Measurements from ENCODE around the gene SNX18. TPM values are rescaled to one million over a fixed set of nuclear protein-coding genes. Genes with fewer than 3 reads are reported as not detected.

The SNX18 gene
- polyA plus RNA-seq, 4 donors: 3.4 to 28.7 (median 8.1) TPM

GRCh38 chr5:54570916-54571315 is 53.4 kb downstream of the SNX18 start:
- WGBS, 3 donors: 58 to 88% (median 79%) methylated on average over 5 of the region's 5 CpGs
- FAIRE-seq: no peak

GRCh38 chr5:54571462-54571861 is 53.9 kb downstream of the SNX18 start:
- no peaks in the 10 kb centered on the region for H3K9me3 ChIP-seq (ENCODE audit: control insufficient read depth in 2 of 2, insufficient read depth in 1 of 2, low read depth in 1 of 2, low read length in 1 of 2)
- H3K27me3 ChIP-seq (ENCODE audit: control insufficient read depth in 3 of 3, insufficient read depth in 3 of 3, low read length in 3 of 3): no peaks in the 10 kb centered on the region
- no peaks in the 10 kb centered on the region for H3K4me1 ChIP-seq (ENCODE audit: control insufficient read depth in 3 of 3, insufficient read depth in 2 of 3, low read depth in 1 of 3, low read length in 2 of 3)
- H3K36me3 ChIP-seq (ENCODE audit: control insufficient read depth in 3 of 3, insufficient read depth in 2 of 3, low read depth in 1 of 3, low read length in 3 of 3): no peaks in the 10 kb centered on the region
- no peak overlapping the region for H3K27ac ChIP-seq (ENCODE audit: low read depth in 1 of 3, low read length in 2 of 3)
- H3K4me3 ChIP-seq (ENCODE audit: low read depth in 1 of 3, low read length in 3 of 3): no peak overlapping the region
- 84 to 95% (median 94%) methylated on average over 5 of the region's 5 CpGs for WGBS, 3 donors
- DNase-seq: no peak
- FAIRE-seq: no peak

More at GRCh38 chr5:54570916-54571315, 53.4 kb downstream of the SNX18 start:
- Histone ChIP-seq H3K9me3 (ENCODE audit: control insufficient read depth in 2 of 2, insufficient read depth in 1 of 2, low read depth in 1 of 2, low read length in 1 of 2) (no peaks in the 10 kb centered on the region), H3K27ac (ENCODE audit: low read depth in 1 of 3, low read length in 2 of 3) (no peak overlapping the region), H3K4me3 (ENCODE audit: low read depth in 1 of 3, low read length in 3 of 3) (no peak overlapping the region), H3K27me3 (ENCODE audit: control insufficient read depth in 3 of 3, insufficient read depth in 3 of 3, low read length in 3 of 3) (no peaks in the 10 kb centered on the region), H3K36me3 (ENCODE audit: control insufficient read depth in 3 of 3, insufficient read depth in 2 of 3, low read depth in 1 of 3, low read length in 3 of 3) (no peaks in the 10 kb centered on the region), H3K4me1 (ENCODE audit: control insufficient read depth in 3 of 3, insufficient read depth in 2 of 3, low read depth in 1 of 3, low read length in 2 of 3) (no peaks in the 10 kb centered on the region)
- DNase-seq: no peak

DNA sequence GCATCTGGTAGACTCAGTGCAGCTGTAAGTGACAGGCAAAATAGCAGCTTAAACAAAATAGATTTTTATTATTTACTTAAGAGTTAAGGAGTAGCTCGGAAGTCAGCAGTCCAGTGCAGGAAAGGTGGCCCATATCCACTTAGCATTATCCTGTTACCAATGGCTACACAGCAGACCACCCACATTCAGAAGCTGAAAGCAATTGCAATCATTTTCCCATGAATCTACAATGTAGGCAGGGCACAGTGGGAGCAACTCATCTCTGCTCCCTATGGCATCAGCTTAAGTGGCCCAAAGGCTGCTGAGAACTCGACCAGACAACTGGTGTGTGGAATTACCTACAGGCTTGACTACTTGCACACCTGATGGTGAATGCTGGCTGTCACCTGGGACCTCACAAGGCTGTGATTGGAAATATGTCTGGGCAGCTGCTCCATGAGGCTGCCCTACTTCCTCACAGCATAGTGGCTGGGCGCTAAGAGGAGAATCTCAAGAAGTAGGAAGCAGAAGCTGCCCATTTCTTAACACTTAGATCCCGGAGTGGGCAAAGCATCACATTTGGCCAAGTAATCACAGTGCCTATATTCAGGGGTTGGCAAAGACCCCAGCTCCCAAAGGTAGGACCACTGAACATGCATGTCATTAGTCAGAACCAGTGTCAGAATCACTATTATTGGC is 56.4 kb downstream of the SNX18 start:
- H3K27ac ChIP-seq (ENCODE audit: low read depth in 1 of 3, low read length in 2 of 3): no peak overlapping the region
- 81 to 88% (median 82%) methylated on average over 4 of the region's 4 CpGs for WGBS, 3 donors
- H3K27me3 ChIP-seq (ENCODE audit: control insufficient read depth in 3 of 3, insufficient read depth in 3 of 3, low read length in 3 of 3): no peaks in the 10 kb centered on the region
- no peaks in the 10 kb centered on the region for H3K9me3 ChIP-seq (ENCODE audit: control insufficient read depth in 2 of 2, insufficient read depth in 1 of 2, low read depth in 1 of 2, low read length in 1 of 2)
- no peak overlapping the region for H3K4me3 ChIP-seq (ENCODE audit: low read depth in 1 of 3, low read length in 3 of 3)
- no peak for DNase-seq
- no peak for FAIRE-seq
- no peaks in the 10 kb centered on the region for H3K4me1 ChIP-seq (ENCODE audit: control insufficient read depth in 3 of 3, insufficient read depth in 2 of 3, low read depth in 1 of 3, low read length in 2 of 3)
- no peaks in the 10 kb centered on the region for H3K36me3 ChIP-seq (ENCODE audit: control insufficient read depth in 3 of 3, insufficient read depth in 2 of 3, low read depth in 1 of 3, low read length in 3 of 3)

DNA sequence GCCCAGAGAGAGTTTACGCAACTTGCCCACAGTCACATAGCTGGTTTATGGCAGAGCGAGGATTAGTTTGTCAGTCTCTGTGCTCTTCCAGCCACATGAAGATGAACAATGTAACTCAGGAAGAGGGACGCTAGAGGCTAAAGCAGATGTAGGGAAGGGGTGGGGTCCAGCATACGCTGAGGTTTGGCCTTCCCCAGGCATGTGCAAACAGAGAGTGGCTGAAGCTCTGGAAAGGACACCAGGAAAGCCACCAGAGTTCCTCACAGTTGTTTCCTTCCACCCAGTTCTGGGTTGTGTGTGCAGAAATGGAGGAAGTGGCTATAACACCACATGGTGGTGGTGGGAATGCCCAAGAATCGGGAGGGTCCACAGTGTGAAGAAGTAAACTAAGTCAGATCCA is 60.0 kb downstream of the SNX18 start:
- Histone ChIP-seq H3K4me3 (ENCODE audit: low read depth in 1 of 3, low read length in 3 of 3) (no peak overlapping the region), H3K4me1 (ENCODE audit: control insufficient read depth in 3 of 3, insufficient read depth in 2 of 3, low read depth in 1 of 3, low read length in 2 of 3) (peaks cover 0 to 13% (median 6%) of the 10 kb centered on the region in 3 donors), H3K9me3 (ENCODE audit: control insufficient read depth in 2 of 2, insufficient read depth in 1 of 2, low read depth in 1 of 2, low read length in 1 of 2) (no peaks in the 10 kb centered on the region), H3K27me3 (ENCODE audit: control insufficient read depth in 3 of 3, insufficient read depth in 3 of 3, low read length in 3 of 3) (no peaks in the 10 kb centered on the region), H3K27ac (ENCODE audit: low read depth in 1 of 3, low read length in 2 of 3) (no peak overlapping the region), H3K36me3 (ENCODE audit: control insufficient read depth in 3 of 3, insufficient read depth in 2 of 3, low read depth in 1 of 3, low read length in 3 of 3) (no peaks in the 10 kb centered on the region)
- FAIRE-seq: no peak
- DNase-seq: no peak
- WGBS, 3 donors: 87 to 95% (median 90%) methylated on average over 5 of the region's 5 CpGs

DNA sequence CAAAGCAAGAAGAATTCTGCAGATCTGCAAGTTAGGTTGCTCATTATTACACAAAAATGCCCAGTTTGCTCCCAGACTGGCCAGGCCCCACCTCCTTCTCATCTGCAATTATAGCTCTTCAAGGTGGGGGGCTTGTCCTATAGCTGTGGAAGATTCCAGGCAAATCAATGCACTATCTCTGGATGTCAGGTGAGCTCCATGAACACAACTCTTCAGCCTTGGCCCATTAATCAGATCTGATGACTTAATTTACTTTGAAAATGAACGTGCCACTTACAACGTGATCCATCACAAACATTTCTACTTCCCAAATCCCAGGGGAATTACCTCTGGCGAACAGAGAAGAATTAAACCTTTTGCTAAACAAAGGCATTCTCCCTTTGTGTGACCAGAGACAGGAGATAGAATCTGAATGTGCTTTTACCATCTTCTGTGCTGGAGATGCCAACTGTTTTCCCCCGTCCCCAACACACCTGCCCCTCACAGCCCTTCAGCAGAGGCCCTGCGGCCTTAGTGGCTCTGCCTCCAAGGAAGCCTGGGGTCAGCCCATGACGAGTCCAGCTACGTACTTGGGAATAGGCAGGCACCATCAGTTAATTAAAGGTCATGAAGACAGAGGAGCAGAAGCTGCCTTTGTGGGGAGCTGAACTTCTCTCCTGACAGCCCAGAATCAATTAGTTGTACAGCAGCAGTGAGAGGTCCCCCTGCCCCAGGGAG is 60.5 kb downstream of the SNX18 start:
- WGBS, 3 donors: 86 to 87% (median 86%) methylated on average over 7 of the region's 7 CpGs
- H3K9me3 ChIP-seq (ENCODE audit: control insufficient read depth in 2 of 2, insufficient read depth in 1 of 2, low read depth in 1 of 2, low read length in 1 of 2): no peaks in the 10 kb centered on the region
- H3K36me3 ChIP-seq (ENCODE audit: control insufficient read depth in 3 of 3, insufficient read depth in 2 of 3, low read depth in 1 of 3, low read length in 3 of 3): no peaks in the 10 kb centered on the region
- no peaks in the 10 kb centered on the region for H3K27me3 ChIP-seq (ENCODE audit: control insufficient read depth in 3 of 3, insufficient read depth in 3 of 3, low read length in 3 of 3)
- H3K27ac ChIP-seq (ENCODE audit: low read depth in 1 of 3, low read length in 2 of 3): no peak overlapping the region
- H3K4me3 ChIP-seq (ENCODE audit: low read depth in 1 of 3, low read length in 3 of 3): no peak overlapping the region
- no peak for DNase-seq
- no peak for FAIRE-seq
- H3K4me1 ChIP-seq (ENCODE audit: control insufficient read depth in 3 of 3, insufficient read depth in 2 of 3, low read depth in 1 of 3, low read length in 2 of 3): peaks cover 0 to 13% (median 6%) of the 10 kb centered on the region in 3 donors

DNA sequence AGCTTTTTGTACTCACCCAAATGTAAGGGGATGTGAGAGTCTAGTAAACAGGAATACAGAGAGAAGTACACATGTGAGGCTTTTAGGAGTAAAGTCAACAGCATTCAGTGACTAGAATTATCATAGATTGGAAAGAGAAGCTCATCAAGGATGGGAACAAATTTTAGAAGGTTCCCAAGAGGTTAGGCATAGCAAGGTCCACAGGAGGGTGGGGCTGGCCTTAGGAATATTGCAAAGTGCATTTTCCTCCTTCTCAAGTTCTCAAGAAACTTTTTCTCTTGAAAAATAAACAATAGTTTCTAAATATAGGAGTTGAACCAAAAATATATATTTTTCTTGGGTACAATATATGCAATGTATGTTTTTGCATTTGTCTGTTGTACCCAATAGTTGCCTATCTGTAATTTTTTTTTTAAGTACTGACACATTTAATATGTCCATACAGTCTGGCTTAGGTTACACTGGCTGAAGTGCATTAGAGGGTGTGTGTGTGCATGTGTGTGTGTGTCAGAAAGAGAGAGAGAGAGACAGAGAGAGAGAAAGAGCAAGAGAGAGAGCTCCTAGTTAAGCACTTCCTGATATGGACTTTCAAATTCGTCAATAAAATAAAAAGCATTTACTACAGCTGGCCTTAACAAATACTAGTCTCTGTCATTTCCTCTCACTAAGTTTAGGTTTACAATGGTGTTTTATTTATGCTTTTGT is 62.2 kb downstream of the SNX18 start:
- Histone ChIP-seq H3K27me3 (ENCODE audit: control insufficient read depth in 3 of 3, insufficient read depth in 3 of 3, low read length in 3 of 3) (no peaks in the 10 kb centered on the region), H3K36me3 (ENCODE audit: control insufficient read depth in 3 of 3, insufficient read depth in 2 of 3, low read depth in 1 of 3, low read length in 3 of 3) (no peaks in the 10 kb centered on the region), H3K27ac (ENCODE audit: low read depth in 1 of 3, low read length in 2 of 3) (no peak overlapping the region), H3K4me3 (ENCODE audit: low read depth in 1 of 3, low read length in 3 of 3) (no peak overlapping the region), H3K4me1 (ENCODE audit: control insufficient read depth in 3 of 3, insufficient read depth in 2 of 3, low read depth in 1 of 3, low read length in 2 of 3) (peaks cover 0 to 13% (median 6%) of the 10 kb centered on the region in 3 donors), H3K9me3 (ENCODE audit: control insufficient read depth in 2 of 2, insufficient read depth in 1 of 2, low read depth in 1 of 2, low read length in 1 of 2) (no peaks in the 10 kb centered on the region)
- DNase-seq: no peak
- no peak for FAIRE-seq
- 13 to 21% (median 14%) methylated on average over 1 of the region's 1 CpG for WGBS, 3 donors

- peaks cover 0 to 13% (median 6%) of the 10 kb centered on the region in 3 donors for H3K4me1 ChIP-seq (ENCODE audit: control insufficient read depth in 3 of 3, insufficient read depth in 2 of 3, low read depth in 1 of 3, low read length in 2 of 3)
- DNase-seq (peak; percentile 33 to 39), FAIRE-seq (no peak)
- no peaks in the 10 kb centered on the region for H3K36me3 ChIP-seq (ENCODE audit: control insufficient read depth in 3 of 3, insufficient read depth in 2 of 3, low read depth in 1 of 3, low read length in 3 of 3)
- H3K9me3 ChIP-seq (ENCODE audit: control insufficient read depth in 2 of 2, insufficient read depth in 1 of 2, low read depth in 1 of 2, low read length in 1 of 2): peaks cover 2 to 4% of the 10 kb centered on the region in 2 donors
- peak overlapping the region in 1 of 3 donors; percentile 37 for H3K27ac ChIP-seq (ENCODE audit: low read depth in 1 of 3, low read length in 2 of 3)
- no peaks in the 10 kb centered on the region for H3K27me3 ChIP-seq (ENCODE audit: control insufficient read depth in 3 of 3, insufficient read depth in 3 of 3, low read length in 3 of 3)
- 27 to 41% (median 37%) methylated on average over 7 of the region's 7 CpGs for WGBS, 3 donors
- H3K4me3 ChIP-seq (ENCODE audit: low read depth in 1 of 3, low read length in 3 of 3): no peak overlapping the region
These were observed 63.6 kb downstream of the SNX18 start for GRCh38 chr5:54580997-54581811.

Data from small intestine (tissue), 7 donors.